Chondrocyte (in vitro differentiated cells): Measurements from ENCODE around the gene VPREB3. TPM values are rescaled to one million over a fixed set of nuclear protein-coding genes. Genes with fewer than 3 reads are reported as not detected.

Source experiments
- DNase-seq: peaks from one replicate; pipeline ENCODE4 v3.0.0; 2021; ENCODE audit warnings: mixed read lengths, low spot score
- H3K27ac Mint-ChIP-seq: one replicate; pipeline ENCODE4 v1.8.0; 2021; ENCODE audit warnings: mild to moderate bottlenecking, moderate library complexity, mixed read lengths; ENCODE audit not compliant: unreplicated experiment
- H3K27me3 Mint-ChIP-seq: 2 replicates; pipeline ENCODE4 v1.8.0; 2021; ENCODE audit warnings: low read depth, mixed read lengths
- H3K36me3 Mint-ChIP-seq: 2 replicates; pipeline ENCODE4 v1.8.0; 2021; ENCODE audit warnings: low read depth, mixed read lengths
- H3K4me1 Mint-ChIP-seq: 2 replicates; pipeline ENCODE4 v1.8.0; 2021; ENCODE audit warnings: low read depth, mild to moderate bottlenecking, mixed read lengths
- H3K4me3 Mint-ChIP-seq: one replicate; pipeline ENCODE4 v1.8.0; 2021; ENCODE audit warnings: mild to moderate bottlenecking, moderate library complexity, mixed read lengths; ENCODE audit not compliant: unreplicated experiment
- H3K9me3 Mint-ChIP-seq: 2 replicates; pipeline ENCODE4 v1.8.0; 2021; ENCODE audit warnings: low read depth, mixed read lengths
- CTCF ChIP-seq: fragments of 200-600 bp; sonication (generic); IDR thresholded peaks from 2 replicates; pipeline ENCODE4 v1.5.0; 2021; ENCODE audit warnings: antibody characterized with exemption, mild to moderate bottlenecking, moderate library complexity
- total RNA-seq: library from RNA; stranded (reverse); gene quantifications from 3 replicates; pipeline ENCODE4 v1.2.1, GENCODE V29; 2021

VPREB3 gene
- total RNA-seq, 1 donor from 2014 or later = not detected

GRCh38 chr22:23782703-23783102 is 28.5 kb upstream of the VPREB3 start:
- no peak for TF ChIP-seq CTCF
- no peaks in the 10 kb centered on the region for H3K9me3 Mint-ChIP-seq
- H3K27me3 Mint-ChIP-seq = no peaks in the 10 kb centered on the region
- DNase-seq = no peak
- H3K4me1 Mint-ChIP-seq = peaks cover 49% of the 10 kb centered on the region
- H3K36me3 Mint-ChIP-seq = peaks cover 3% of the 10 kb centered on the region
- no peak overlapping the region for H3K4me3 Mint-ChIP-seq
- no peak overlapping the region for H3K27ac Mint-ChIP-seq

GRCh38 chr22:23782252-23782651 is 28.0 kb upstream of the VPREB3 start:
- Mint-ChIP-seq H3K9me3 (no peaks in the 10 kb centered on the region), H3K4me3 (no peak overlapping the region), H3K36me3 (peaks cover 3% of the 10 kb centered on the region), H3K27me3 (no peaks in the 10 kb centered on the region), H3K27ac (peak overlapping the region; percentile 17), H3K4me1 (peaks cover 51% of the 10 kb centered on the region)
- TF ChIP-seq CTCF = no peak
- no peak for DNase-seq

- no peaks in the 10 kb centered on the region for H3K9me3 Mint-ChIP-seq
- H3K36me3 Mint-ChIP-seq = peaks cover 3% of the 10 kb centered on the region
- peak overlapping the region; percentile 79 for H3K27ac Mint-ChIP-seq
- H3K27me3 Mint-ChIP-seq = no peaks in the 10 kb centered on the region
- no peak for TF ChIP-seq CTCF
- peak overlapping the region; percentile 8 for H3K4me3 Mint-ChIP-seq
- H3K4me1 Mint-ChIP-seq = peaks cover 50% of the 10 kb centered on the region
- DNase-seq = no peak
Observed at GRCh38 chr22:23781511-23782183, 27.4 kb upstream of the VPREB3 start.

GRCh38 chr22:23781065-23781464 is 26.8 kb upstream of the VPREB3 start:
- H3K9me3 Mint-ChIP-seq = no peaks in the 10 kb centered on the region
- peaks cover 50% of the 10 kb centered on the region for H3K4me1 Mint-ChIP-seq
- DNase-seq = no peak
- peak overlapping the region; percentile 8 for H3K4me3 Mint-ChIP-seq
- H3K27me3 Mint-ChIP-seq = no peaks in the 10 kb centered on the region
- peak overlapping the region; percentile 79 for H3K27ac Mint-ChIP-seq
- TF ChIP-seq CTCF = no peak
- peaks cover 3% of the 10 kb centered on the region for H3K36me3 Mint-ChIP-seq

GRCh38 chr22:23780146-23780748 is 26.0 kb upstream of the VPREB3 start:
- Mint-ChIP-seq H3K36me3 (peaks cover 3% of the 10 kb centered on the region), H3K4me1 (peaks cover 57% of the 10 kb centered on the region), H3K27me3 (no peaks in the 10 kb centered on the region), H3K4me3 (no peak overlapping the region), H3K9me3 (no peaks in the 10 kb centered on the region), H3K27ac (no peak overlapping the region)
- no peak for TF ChIP-seq CTCF
- DNase-seq = no peak
